ENCODE results near the gene KRTAP19-3. TPM values are rescaled to one million over a fixed set of nuclear protein-coding genes. Genes with fewer than 3 reads are reported as not detected.

Gene KRTAP19-3
- polyA plus RNA-seq, 1 of the 3 experiments (the other 2 are of a cell fraction), result not detected

DNA sequence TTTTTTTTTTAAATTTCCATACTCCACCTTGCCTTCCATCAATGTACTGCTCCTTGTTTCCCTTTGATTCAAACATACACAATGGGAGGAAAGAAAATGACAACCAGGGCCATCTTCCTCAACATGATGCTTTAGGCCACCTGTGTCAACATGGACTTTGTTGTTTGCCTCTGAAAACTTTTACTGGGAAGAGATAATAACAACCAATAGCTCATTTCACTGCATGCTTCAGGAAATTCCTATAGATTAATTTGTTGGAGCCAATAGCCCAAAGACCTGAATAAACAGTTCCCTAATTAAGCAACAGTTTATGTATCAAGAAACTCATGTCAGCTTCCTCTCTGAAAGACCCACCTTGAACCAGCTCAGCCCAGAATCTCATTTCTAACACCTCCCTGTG, 48.6 kb downstream of the KRTAP19-3 start (continued):
- TF ChIP-seq, protein P1, sequence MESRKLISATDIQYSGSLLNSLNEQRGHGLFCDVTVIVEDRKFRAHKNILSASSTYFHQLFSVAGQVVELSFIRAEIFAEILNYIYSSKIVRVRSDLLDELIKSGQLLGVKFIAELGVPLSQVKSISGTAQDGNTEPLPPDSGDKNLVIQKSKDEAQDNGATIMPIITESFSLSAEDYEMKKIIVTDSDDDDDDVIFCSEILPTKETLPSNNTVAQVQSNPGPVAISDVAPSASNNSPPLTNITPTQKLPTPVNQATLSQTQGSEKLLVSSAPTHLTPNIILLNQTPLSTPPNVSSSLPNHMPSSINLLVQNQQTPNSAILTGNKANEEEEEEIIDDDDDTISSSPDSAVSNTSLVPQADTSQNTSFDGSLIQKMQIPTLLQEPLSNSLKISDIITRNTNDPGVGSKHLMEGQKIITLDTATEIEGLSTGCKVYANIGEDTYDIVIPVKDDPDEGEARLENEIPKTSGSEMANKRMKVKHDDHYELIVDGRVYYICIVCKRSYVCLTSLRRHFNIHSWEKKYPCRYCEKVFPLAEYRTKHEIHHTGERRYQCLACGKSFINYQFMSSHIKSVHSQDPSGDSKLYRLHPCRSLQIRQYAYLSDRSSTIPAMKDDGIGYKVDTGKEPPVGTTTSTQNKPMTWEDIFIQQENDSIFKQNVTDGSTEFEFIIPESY (IDR thresholded peaks at IDR 0.05; ENCODE audit: borderline replicate concordance, low read depth), result no peak
- TF ChIP-seq MXI1 (IDR thresholded peaks at IDR 0.05; ENCODE audit: low read depth, low read length), result no peak
- no peak for TF ChIP-seq SMC3 (IDR thresholded peaks at IDR 0.05; ENCODE audit: low read depth, low read length)
- TF ChIP-seq RFX5 (IDR thresholded peaks at IDR 0.05; ENCODE audit: low read length), result no peak

Small RNA genes lying within 50 kb of the gene (small RNA-seq; reads per million reads assigned to genes)
- gene AP000567.1 (0 to 0.10 (median 0) reads per million in 7 experiments), gene KRTAP19-10P (0 reads per million in 7 experiments), gene KRTAP19-11P (0 to 4.5 (median 0) reads per million in 7 experiments), gene KRTAP19-9P (0 reads per million in 7 experiments)

Other genes starting within 250 kb of the KRTAP19-3 start
- not detected in 2 replicates for gene KRTAP24-1, start 209.1 kb downstream of the KRTAP19-3 start, polyA plus RNA-seq (2012; rRNA removed)
- gene KRTAP25-1, start 202.5 kb downstream of the KRTAP19-3 start, polyA plus RNA-seq (2012; rRNA removed), result not detected in 2 replicates
- not detected in 2 replicates for gene KRTAP26-1, start 171.7 kb downstream of the KRTAP19-3 start, polyA plus RNA-seq (2012; rRNA removed)
- gene KRTAP27-1, start 154.3 kb downstream of the KRTAP19-3 start, polyA plus RNA-seq (2012; rRNA removed), result not detected in 2 replicates
- gene KRTAP23-1, start 143.4 kb downstream of the KRTAP19-3 start, polyA plus RNA-seq (2012; rRNA removed), result not detected in 2 replicates
- gene KRTAP13-2, start 119.7 kb downstream of the KRTAP19-3 start, polyA plus RNA-seq (2012; rRNA removed), result not detected in 2 replicates
- not detected in 2 replicates for gene KRTAP13-1, start 96.0 kb downstream of the KRTAP19-3 start, polyA plus RNA-seq (2012; rRNA removed)
- gene KRTAP13-3, start 66.1 kb downstream of the KRTAP19-3 start, polyA plus RNA-seq (2012; rRNA removed), result not detected in 2 replicates
- gene KRTAP13-4, start 61.8 kb downstream of the KRTAP19-3 start, polyA plus RNA-seq (2012; rRNA removed), result not detected in 2 replicates
- not detected in 2 replicates for gene KRTAP15-1, start 51.7 kb downstream of the KRTAP19-3 start, polyA plus RNA-seq (2012; rRNA removed)
- gene KRTAP19-1, start 11.6 kb downstream of the KRTAP19-3 start, polyA plus RNA-seq (2012; rRNA removed), result not detected in 2 replicates
- not detected in 2 replicates for gene KRTAP19-2, start 4.6 kb downstream of the KRTAP19-3 start, polyA plus RNA-seq (2012; rRNA removed)
- gene KRTAP19-4, start 5.2 kb upstream of the KRTAP19-3 start, polyA plus RNA-seq (2012; rRNA removed), result not detected in 2 replicates
- gene KRTAP19-5, start 10.1 kb upstream of the KRTAP19-3 start, polyA plus RNA-seq (2012; rRNA removed), result not detected in 2 replicates
- gene KRTAP19-6, start 49.9 kb upstream of the KRTAP19-3 start, polyA plus RNA-seq (2012; rRNA removed), result not detected in 2 replicates
- not detected in 2 replicates for gene KRTAP19-7, start 69.3 kb upstream of the KRTAP19-3 start, polyA plus RNA-seq (2012; rRNA removed)
- gene KRTAP22-2, start 98.4 kb upstream of the KRTAP19-3 start, polyA plus RNA-seq (2012; rRNA removed), result not detected in 2 replicates
- not detected in 2 replicates for gene KRTAP6-3, start 100.4 kb upstream of the KRTAP19-3 start, polyA plus RNA-seq (2012; rRNA removed)
- gene KRTAP6-2, start 106.9 kb upstream of the KRTAP19-3 start, polyA plus RNA-seq (2012; rRNA removed), result not detected in 2 replicates
- not detected in 2 replicates for gene KRTAP22-1, start 109.1 kb upstream of the KRTAP19-3 start, polyA plus RNA-seq (2012; rRNA removed)
- gene KRTAP6-1, start 121.9 kb upstream of the KRTAP19-3 start, polyA plus RNA-seq (2012; rRNA removed), result not detected in 2 replicates
- not detected in 2 replicates for gene KRTAP20-1, start 124.4 kb upstream of the KRTAP19-3 start, polyA plus RNA-seq (2012; rRNA removed)
- gene KRTAP20-4, start 128.6 kb upstream of the KRTAP19-3 start, polyA plus RNA-seq (2012; rRNA removed), result not detected in 2 replicates
- not detected in 2 replicates for gene KRTAP20-2, start 143.2 kb upstream of the KRTAP19-3 start, polyA plus RNA-seq (2012; rRNA removed)
- gene KRTAP20-3, start 150.9 kb upstream of the KRTAP19-3 start, polyA plus RNA-seq (2012; rRNA removed), result not detected in 2 replicates
- gene KRTAP21-3, start 226.8 kb upstream of the KRTAP19-3 start, polyA plus RNA-seq (2012; rRNA removed), result not detected in 2 replicates